Activated CD4-positive, alpha-beta T cell treated with anti-CD3 and anti-CD28 coated beads, Interleukin-2, Interleukin-4, amounts not matched to agents 100 ng/mL and 50 ng/mL, durations not matched to agents 16 hours and 8 hours (primary cell): ENCODE data around the gene PDK2.

Source experiments
- DNase-seq: peaks from one replicate; pipeline ENCODE4 v3.0.0-alpha.2; 2020; ENCODE audit warnings: low spot score

The PDK2 gene

GRCh38 chr17:50136096-50136687, 41.0 kb downstream of the PDK2 start:
- DNase-seq = no peak

- DNase-seq = no peak
These were observed 41.9 kb downstream of the PDK2 start for GRCh38 chr17:50137042-50137441.

- DNase-seq = no peak
These were observed 44.1 kb downstream of the PDK2 start for GRCh38 chr17:50139185-50139783.

GRCh38 chr17:50139950-50140885, 45.1 kb downstream of the PDK2 start:
- peak; percentile 83 for DNase-seq

- no peak for DNase-seq
These were observed 46.0 kb downstream of the PDK2 start for GRCh38 chr17:50141026-50141744.

GRCh38 chr17:50141745-50142110, 46.6 kb downstream of the PDK2 start:
- no peak for DNase-seq

- no peak for DNase-seq
These were observed 48.5 kb downstream of the PDK2 start for GRCh38 chr17:50143461-50144176.

- no peak for DNase-seq
These were observed 49.2 kb downstream of the PDK2 start for GRCh38 chr17:50144355-50144754.

GRCh38 chr17:50144845-50145531, 49.8 kb downstream of the PDK2 start:
- no peak for DNase-seq

- no peak for DNase-seq
These were observed 50.5 kb downstream of the PDK2 start for GRCh38 chr17:50145532-50146229.

- DNase-seq = no peak
These were observed 51.2 kb downstream of the PDK2 start for GRCh38 chr17:50146230-50146926.

GRCh38 chr17:50146927-50147665, 51.9 kb downstream of the PDK2 start:
- no peak for DNase-seq

GRCh38 chr17:50147841-50148225, 52.7 kb downstream of the PDK2 start:
- no peak for DNase-seq

GRCh38 chr17:50148226-50149090, 53.3 kb downstream of the PDK2 start:
- peak; percentile 65 for DNase-seq

- no peak for DNase-seq
These were observed 53.9 kb downstream of the PDK2 start for GRCh38 chr17:50149091-50149416.

- DNase-seq = peak; percentile 50
These were observed 54.5 kb downstream of the PDK2 start for GRCh38 chr17:50149417-50150353.

GRCh38 chr17:50150354-50151040, 55.3 kb downstream of the PDK2 start, which contains the start of gene PPP1R9B:
PPP1R9B (minus strand) TSS chr17:50150677; CDS start chr17:50150513, 164 bp downstream.
- no peak for DNase-seq
